OCI-LY3 (cell line): ENCODE measurements around the gene CSRNP3.

Experiments used
- CTCF ChIP-seq: fragments of 200-600, 300-600 bp; sonication (generic); IDR thresholded peaks from 2 replicates; pipeline ENCODE4 v1.5.1; 2014; ENCODE audit warnings: antibody characterized with exemption, low read length, low read depth
- EZH2phosphoT487 ChIP-seq: fragments of 200-600 bp; shearing (Covaris generic); IDR thresholded peaks from 2 replicates; pipeline ENCODE4 v1.6.1; 2018; ENCODE audit warnings: antibody characterized with exemption, mixed run types, low read depth

DNA sequence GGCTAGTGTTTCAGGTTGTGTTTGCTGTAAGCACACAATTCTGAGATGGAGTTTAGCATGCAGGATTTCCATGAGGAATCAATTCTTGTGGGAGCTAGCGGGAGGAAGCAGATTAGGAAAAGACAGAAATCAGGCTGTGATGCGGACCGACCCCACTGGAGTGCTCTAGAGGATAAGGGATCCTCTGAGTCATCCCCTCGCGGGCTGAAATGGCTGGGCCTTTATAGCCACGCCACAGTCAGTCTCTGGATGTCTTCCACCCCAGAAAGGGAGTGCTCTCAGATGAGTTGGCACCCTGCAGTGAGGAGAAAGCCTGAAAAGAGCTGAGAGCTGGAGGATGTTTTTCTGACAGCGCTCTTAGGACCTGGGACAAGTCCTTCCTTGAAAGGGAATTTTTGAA, 222.1 kb downstream of the CSRNP3 start:
- no peak for TF ChIP-seq CTCF
- TF ChIP-seq EZH2phosphoT487: no peak
